T-helper 22 cell (primary cell): ENCODE measurements around the gene STAT5B.
A peak's percentile ranks its signal among the peaks of the same experiment; 100 is the strongest.
"Not testable (repeated sequence)": the region's sequence is repeated elsewhere in the genome, so short reads cannot be mapped to it uniquely, and the experiment has no call there.

Experiments
- DNase-seq: peaks from one replicate; pipeline ENCODE4 v3.0.0-alpha.2; 2020; ENCODE audit warnings: low read depth

Gene STAT5B

GRCh38 chr17:42193969-42194899 lies 82.0 kb downstream of the STAT5B start, which contains the start of gene GHDC:
Gene GHDC, minus strand, starts transcription at chr17:42194494. Its CDS starts 913 bp downstream, at chr17:42193581.
- peak; percentile 62 for DNase-seq

- no peak for DNase-seq
Measured at GRCh38 chr17:42193216-42193968, 82.8 kb downstream of the STAT5B start.

- no peak for DNase-seq
Measured at GRCh38 chr17:42192189-42193126, 83.7 kb downstream of the STAT5B start.

GRCh38 chr17:42191275-42191608 lies 84.9 kb downstream of the STAT5B start:
- DNase-seq, result no peak

GRCh38 chr17:42190491-42191274 lies 85.5 kb downstream of the STAT5B start:
- no peak for DNase-seq

GRCh38 chr17:42189651-42189965 lies 86.6 kb downstream of the STAT5B start:
- DNase-seq, result no peak

GRCh38 chr17:42188749-42189650 lies 87.2 kb downstream of the STAT5B start:
- DNase-seq, result no peak

- no peak for DNase-seq
Measured at GRCh38 chr17:42187833-42188232, 88.4 kb downstream of the STAT5B start.

GRCh38 chr17:42186191-42186590 lies 90.0 kb downstream of the STAT5B start:
- not testable (repeated sequence) for DNase-seq

GRCh38 chr17:42185621-42185930 lies 90.6 kb downstream of the STAT5B start:
- DNase-seq, result no peak

- DNase-seq, result no peak
Measured at GRCh38 chr17:42184713-42185620, 91.2 kb downstream of the STAT5B start, which contains the start of gene HCRT. Gene HCRT, minus strand, starts transcription at chr17:42185452. Its CDS starts 87 bp downstream, at chr17:42185365.

GRCh38 chr17:42183741-42184711 lies 92.2 kb downstream of the STAT5B start:
- DNase-seq, result peak; percentile 55

GRCh38 chr17:42182927-42183734 lies 93.1 kb downstream of the STAT5B start:
- no peak for DNase-seq

- no peak for DNase-seq
Measured at GRCh38 chr17:42181851-42182207, 94.4 kb downstream of the STAT5B start.

GRCh38 chr17:42180922-42181850 lies 95.0 kb downstream of the STAT5B start, which contains the start of gene KCNH4:
Gene KCNH4, minus strand, starts transcription at chr17:42181142. Its CDS starts 197 bp downstream, at chr17:42180945.
- peak; percentile 78 for DNase-seq

GRCh38 chr17:42180411-42180921 lies 95.7 kb downstream of the STAT5B start:
- no peak for DNase-seq
